RKO (cell line): ENCODE measurements around the gene TSPAN3.

Experiments
- DNase-seq: peaks from one replicate; pipeline ENCODE4 v3.0.0-alpha.2; 2016; ENCODE audit warnings: low spot score

The TSPAN3 gene

DNA sequence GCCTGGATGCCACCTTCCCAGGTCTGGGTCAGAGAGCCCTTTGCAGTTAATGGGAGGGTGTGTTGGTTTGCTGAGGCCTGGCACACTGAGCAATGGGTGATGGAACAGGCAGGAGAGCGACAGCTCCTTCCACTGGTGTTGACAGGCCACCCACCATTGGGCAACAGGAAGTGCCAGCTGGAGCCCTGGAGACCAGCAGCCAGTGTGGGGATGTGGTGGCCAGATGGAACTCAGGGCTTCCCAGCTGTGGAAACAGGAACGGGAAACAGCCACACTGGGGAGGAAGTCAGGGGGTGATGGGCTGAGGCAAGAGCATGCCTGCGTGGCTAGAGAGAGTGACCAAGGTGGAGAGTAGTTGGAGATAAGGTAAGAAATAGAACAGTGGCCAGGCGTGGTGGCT lies 66.7 kb downstream of the TSPAN3 start:
- DNase-seq, result no peak

DNA sequence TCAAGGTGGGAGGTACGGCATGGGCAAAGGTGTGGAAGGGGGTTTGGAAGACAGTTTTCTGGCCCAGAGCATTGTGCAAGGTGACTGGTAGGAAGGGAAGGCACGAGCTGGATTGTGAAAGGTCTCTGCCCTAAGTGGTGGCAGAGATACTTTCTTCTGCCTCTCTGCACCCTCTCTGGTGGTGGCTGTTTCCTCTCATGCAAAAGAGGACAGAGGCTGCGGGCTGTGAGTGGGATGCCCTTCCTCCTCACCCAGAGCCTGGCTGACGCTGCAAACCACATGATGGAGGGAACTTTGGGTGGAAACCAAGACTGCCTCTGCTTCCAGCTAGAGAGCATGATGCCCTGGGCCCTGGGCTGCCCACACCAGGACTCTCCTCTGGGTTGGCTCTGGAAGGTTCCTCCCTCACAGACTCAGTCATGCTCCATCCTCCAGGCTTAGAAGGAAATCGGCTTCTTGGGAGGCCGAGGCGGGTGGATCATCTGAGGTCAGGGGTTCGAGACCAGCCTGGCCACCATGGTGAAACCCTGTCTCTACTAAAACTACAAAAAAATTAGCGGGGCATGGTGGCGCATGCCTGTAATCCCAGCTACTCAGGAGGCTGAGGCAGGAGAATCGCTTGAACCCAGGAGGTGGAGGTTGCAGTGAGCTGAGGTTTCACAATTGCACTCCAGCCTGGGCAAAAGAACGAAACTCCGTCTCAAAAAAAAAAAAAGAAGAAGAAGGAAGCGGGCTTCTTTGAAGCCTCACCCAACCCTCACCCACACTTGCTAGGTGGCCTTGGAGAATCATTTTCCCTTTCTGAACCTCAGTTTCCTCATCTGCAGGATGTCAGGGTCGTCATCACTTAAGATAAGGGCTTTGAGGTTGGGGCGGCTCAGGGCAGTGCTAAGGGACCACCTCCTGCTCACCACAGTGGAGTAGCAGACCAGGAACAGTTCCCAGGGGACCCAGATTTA lies 67.7 kb downstream of the TSPAN3 start:
- DNase-seq, result no peak

DNA sequence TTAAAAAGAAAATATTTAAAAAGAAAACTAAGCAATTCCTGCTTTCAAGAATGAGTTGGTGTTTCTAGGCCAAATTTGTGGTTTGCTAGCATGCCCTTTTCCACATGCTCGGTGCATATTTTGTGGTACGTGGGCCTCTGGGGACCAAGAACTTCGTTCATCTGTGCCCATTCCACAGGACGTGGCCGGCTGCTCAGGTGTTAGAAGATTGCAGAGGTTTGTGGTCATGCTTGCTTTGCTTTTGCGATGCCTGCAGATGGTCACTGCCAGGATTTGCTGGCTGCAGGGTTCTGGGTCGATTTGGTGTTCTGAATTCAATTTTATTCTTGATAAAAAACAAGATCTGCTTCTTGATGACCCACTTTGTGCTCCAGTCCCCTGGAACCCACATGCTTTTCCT lies 68.5 kb downstream of the TSPAN3 start:
- DNase-seq, result no peak

DNA sequence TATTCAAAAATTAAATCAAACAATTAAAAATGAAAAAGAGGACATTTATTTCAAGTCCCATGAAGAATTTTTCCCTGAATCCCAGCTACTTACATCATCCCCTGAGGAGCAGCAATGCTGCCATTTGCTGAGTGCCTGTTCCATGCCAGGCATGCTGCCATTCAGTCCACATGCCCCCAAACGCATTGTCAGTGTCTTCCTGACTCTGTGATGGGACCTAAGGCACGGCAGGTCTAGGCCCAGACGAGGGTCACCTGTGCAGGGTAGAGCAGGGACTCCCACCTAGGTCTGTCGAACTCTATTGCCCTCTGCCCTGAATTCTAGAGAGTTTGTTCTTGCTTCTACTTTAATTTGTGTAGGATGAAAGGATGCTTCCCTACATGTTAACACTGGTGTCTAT lies 68.9 kb downstream of the TSPAN3 start:
- no peak for DNase-seq

DNA sequence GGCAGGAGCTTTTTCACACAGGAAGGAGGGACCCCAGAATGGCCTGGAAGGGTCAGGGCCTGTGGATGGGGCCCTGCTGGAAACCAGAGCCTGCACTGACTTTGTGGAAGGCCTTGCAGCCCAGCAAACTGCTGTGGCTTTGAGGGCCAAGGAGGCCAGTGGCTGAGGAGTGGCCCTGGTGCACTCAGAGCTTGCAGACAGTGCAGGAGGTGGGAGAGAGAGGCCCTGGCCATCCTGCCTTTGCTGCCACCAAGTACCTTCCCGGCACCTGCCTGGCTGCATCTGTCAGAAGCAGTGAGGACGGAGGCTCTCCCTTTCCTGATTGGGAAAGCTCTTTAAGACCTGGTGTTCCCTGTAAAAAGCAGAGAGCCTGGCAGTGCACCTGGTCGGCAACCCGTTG lies 69.6 kb downstream of the TSPAN3 start:
- no peak for DNase-seq

DNA sequence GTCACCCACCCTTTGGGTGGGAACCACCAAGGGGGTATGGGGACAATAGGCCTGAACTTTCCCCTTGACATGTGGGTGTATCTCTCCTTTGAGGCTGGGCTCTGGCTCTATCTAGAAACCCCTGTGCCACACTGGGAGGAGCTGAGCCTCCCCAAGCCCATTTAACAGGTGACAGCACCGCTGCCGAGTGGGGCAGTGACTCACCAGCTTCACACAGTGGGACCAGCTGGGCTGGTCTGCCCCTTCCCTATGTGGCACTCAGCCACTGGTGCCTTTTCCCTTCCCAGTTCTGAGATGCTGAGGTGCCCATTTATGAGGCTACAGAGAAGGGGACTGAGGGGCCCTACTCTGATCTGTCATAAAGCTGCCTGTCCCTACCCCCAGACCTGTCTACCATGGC lies 70.9 kb downstream of the TSPAN3 start:
- no peak for DNase-seq

DNA sequence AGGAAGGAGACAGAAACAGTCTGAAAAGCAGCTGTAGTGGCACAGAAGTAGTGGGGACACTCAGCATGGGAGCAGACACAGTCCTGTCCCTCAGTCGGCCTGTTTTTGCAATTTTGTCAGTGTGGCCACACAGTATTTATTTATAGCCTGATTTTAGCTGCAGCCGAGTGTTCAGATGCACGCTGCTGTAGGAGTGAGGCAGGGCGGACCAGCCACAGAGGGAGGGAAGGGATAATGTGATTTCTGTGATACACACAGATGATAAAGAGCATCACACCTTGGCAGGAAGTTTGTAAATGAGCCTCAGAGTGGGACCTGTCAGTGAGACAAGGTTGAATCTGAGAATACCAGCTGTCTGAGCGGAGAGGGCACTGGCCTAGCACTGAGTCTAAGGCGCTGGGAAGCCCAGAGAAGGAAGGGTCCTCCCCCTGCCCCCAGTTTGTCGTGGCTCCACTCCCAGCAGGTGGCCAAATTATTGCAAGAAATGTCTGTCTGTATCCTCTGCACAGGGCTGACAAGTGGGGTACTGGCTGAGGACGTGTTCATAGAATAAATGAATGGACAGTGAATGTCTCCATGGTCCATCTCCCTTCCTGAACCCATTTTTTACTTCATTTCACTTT lies 72.1 kb downstream of the TSPAN3 start:
- DNase-seq, result no peak

DNA sequence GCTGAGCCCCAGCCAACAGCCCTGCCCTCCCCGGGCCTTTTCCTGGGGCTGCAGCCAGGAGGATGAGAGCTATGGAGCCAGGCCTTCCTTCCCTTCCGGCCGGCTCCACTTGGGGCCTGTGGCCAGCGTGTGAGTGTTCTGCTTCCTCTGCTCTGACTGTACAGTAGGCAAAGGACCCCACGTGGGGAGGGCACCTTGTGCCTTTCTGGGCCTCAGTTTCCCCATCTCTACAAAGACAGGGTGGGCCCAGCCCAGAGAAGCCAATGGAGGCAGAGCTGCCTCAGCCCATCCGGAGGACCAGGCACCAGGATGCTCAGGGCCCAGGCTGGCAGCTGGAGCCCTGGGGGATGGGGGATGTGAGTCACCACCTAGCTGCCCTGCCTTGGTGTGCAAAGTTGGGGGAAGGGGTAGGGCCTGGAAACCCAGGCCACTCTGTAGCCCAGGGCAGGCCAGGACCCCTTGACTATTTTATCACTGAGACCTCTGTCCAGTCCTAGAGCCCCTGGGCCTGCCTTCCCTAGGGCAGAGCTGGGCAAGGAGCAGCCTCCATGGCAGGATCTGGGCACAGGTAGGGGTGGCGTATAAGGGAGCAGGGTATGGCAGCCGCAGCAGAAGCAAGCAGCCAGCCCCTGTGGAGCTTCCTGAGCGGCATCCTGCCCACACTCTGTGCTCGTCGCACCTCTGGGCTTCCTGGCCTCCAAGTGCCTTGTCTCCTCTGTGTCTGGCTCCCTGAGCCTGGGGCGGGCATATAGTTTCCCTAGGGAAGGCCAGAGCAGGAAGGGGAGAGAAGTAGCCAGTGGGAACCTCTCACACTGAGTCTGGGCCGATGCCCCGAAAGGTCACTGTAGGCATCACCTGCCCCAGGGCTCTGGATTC lies 74.1 kb downstream of the TSPAN3 start:
- no peak for DNase-seq

DNA sequence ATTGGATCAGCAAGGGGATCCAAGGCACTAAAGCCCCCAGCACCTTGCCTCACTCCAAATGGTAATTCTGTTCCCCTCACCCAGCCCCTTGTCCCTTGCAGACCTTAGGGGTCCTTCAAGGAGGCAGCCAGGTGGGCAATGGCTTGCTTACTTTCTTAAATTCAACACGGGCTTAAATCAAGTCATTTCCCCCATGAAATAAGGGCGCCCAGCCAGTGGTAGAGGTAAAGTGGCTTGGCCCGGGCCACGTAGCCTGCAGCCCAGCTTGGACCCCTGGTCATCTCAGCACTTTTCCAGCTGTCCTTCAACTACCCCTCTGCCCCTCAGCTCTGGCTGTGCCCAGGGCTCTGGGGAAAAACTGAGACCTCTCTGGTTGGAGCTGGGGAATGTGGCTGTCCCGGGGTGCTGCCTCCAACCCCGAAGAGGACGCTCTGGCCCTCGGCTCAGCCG lies 74.8 kb downstream of the TSPAN3 start:
- DNase-seq, result no peak

DNA sequence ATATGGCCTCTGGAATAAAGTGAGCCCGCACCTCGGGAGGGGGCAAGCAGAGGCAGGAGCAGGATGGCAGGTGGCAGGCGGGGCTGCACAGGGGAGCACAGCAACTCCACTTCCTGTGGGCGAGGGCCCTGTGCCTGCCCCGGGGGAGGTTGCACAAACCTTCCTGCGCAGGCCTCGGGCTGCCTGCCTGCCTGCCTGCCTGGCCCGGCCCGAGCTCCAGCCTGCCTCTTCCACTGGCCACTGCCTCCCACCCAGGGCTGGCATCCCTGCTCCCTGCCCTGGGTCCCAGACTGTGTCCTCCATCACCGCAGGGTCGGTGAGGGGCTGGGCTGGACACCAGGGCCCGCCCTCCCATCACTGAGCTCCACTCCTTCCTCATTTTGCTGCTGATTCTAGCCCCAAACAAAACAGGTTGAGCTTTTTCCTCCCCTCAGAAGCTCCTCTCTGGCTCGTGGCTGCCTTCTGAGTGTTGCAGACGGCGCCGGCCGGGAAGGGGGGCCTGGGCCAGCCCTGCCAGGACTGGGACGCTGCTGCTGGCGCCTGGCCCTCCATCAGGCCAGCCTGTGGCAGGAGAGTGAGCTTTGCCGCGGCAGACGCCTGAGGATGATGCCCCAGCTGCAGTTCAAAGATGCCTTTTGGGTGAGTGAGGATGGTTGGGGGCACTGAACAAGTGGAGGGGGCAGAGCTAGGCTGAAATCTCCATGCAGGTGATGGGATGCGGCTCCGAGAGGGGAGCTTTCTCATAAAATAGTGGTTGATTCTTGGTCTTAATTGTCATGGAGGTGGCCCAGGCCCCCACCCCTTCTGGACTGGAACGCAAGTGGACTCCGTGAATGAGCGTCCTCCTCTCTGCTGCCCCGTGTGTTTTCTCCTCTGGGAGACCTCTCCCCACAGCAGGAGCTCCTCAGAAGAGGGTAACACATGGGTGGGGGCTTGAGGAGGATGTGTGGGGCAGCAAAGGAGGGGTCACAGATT lies 75.7 kb downstream of the TSPAN3 start, which contains the start of gene PSTPIP1:
Gene PSTPIP1 (plus strand): TSS at position 156 of the 975 bp plus-strand sequence. CDS start 448 bp downstream, at position 604.
- no peak for DNase-seq

DNA sequence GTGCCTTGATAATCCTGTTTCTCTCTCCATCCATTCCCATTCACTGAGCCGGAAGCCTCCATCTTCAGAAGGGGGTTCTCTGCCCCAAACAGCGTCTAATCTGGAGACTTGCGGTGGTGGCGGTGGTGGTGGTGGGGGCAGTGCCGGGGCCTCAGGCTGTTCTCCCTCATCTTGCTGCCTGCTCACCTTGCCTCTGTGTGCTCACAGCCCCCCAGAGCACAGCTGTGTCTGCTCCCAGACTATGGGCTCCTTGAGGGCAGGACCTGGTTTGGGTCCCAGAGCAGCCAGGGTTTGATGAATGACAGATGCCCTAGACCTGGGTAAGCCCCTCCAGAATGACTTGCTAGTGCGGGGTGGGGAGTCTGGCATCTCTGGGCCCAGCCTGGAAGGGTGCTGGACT lies 76.4 kb downstream of the TSPAN3 start:
- DNase-seq, result no peak

DNA sequence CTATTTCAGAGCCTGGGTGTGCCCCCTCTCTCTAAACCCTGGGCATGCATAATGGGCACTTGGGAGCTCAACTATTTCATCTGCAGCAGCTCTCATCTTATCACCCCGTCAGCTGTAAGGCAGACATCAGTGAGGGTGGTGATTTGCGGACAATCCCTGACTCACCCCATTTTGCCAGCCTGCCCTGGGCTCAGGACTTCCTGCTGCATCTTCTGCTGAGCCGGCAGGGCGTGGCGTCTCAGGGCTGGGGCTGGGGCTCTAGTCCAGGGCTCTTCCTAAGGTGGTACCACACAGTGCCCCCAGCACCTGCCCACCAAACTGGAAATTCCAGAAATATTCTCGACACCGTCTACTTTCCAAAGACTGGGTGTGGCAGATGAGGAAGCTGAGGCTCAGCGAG lies 76.9 kb downstream of the TSPAN3 start:
- no peak for DNase-seq

DNA sequence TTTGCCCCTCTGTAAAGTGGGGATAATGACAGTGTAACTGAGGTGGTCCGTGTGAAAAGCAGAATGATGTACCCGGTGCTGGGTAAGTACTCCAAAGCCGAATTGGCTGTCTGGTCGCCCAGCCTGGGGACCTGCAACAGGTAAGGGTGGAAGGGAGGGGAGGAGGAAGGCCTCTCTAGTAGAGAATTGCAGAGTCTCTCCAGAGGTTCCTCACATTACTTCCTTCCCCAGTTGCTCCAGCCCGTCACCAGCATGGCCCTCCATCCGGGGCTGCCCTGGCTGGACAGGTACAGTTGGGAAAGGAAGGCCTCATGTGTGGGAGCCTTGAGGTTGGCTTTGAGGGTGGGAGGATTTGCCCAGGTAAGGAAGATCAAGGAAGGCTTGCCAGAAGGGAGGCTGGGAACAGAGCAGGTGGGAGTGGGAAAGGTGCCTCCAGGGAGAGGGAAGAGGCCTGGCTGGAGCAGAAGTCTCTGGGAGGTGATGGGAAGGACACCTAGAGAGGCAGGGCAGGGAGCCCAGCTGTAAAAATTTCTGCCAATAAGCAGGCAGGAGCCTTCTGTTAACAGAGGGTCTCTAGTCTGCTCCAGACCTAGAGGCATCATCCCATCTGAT lies 77.7 kb downstream of the TSPAN3 start:
- no peak for DNase-seq

DNA sequence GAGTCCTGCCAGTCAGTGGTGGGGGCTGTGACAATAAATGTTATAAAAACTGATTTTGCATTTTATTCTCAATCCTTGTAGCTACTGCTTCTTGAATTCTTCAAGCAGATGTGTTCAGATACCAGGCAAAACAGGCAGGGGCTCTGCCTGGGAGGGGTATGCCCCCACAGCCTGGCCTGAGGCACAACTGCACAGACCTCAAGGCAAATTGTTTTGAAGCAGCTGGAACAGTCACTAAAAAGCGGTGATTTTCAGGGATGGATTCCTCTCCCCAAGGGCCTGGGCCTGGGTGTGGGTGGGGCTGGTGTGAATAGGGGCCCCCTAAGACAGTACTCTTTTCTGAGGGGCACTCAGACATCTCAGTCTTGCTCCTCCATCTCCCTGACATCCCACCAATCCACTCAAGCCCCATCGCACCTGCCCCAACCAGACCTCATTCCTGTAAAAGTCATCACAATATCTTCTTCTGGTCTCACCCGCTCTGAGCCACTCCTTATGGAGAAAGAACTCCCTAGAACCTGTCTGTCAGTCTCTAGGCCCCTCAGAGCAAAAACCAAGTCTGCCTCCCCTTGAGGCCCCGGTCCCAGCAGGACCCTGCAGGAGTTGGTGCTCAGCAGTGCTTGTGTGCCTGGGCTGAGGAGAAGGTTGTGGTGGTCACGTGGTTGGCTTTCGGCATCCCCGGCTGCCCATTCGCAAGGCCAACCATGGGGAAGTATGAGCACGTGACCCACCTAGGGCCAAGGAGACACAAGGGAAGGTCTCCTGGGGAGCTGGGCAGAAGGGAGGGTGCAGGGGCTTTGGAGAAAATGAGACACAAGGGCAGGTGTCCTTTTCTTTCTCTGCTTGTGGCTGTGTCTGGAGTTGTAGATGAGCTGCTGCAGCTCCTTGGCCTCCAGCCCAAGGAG lies 78.9 kb downstream of the TSPAN3 start:
- DNase-seq, result no peak
